C4-2B (cell line): ENCODE results near the gene PCDHGB1.
A peak's percentile ranks its signal among the peaks of the same experiment; 100 is the strongest.
"Not testable (repeated sequence)": the region's sequence is repeated elsewhere in the genome, so short reads cannot be mapped to it uniquely, and the experiment has no call there.

Experiments used
- CTCF ChIP-seq: fragments of 450-650 bp; conservative IDR thresholded peaks from 2 replicates; pipeline ENCODE4 v1.5.1; 2017; ENCODE audit warnings: mild to moderate bottlenecking
- ZFX ChIP-seq: fragments of 450-650 bp; IDR thresholded peaks from 2 replicates; pipeline ENCODE4 v1.6.1; 2017

GRCh38 chr5:141375444-141376155, 25.7 kb downstream of the PCDHGB1 start:
- TF ChIP-seq CTCF = peak; percentile 41
- TF ChIP-seq ZFX = not testable (repeated sequence)
